GM23338 (cell line): ENCODE measurements around the gene CUX1. TPM values are rescaled to one million over a fixed set of nuclear protein-coding genes. Genes with fewer than 3 reads are reported as not detected.

ENCODE experiments used
- ATAC-seq: fragments of 200-7000 bp; cut with Tn5 transposase; 3 replicates; pipeline ENCODE4 v1.9.1; 2020
- DNase-seq: peaks from one replicate; pipeline ENCODE4 v3.0.0-alpha.2; 2015; ENCODE audit warnings: low spot score
- H2AFZ ChIP-seq: fragments of 200-600 bp; sonication (generic); 2 replicates; pipeline ENCODE4 v1.8.0; 2016; ENCODE audit warnings: antibody characterized with exemption, mild to moderate bottlenecking, moderate library complexity
- H3F3A ChIP-seq: fragments of 200-600 bp; sonication (generic); replicated peaks from 2 replicates; pipeline ENCODE4 v1.8.0; 2017; ENCODE audit warnings: antibody characterized with exemption, mixed run types, low read depth
- H3K27ac ChIP-seq: fragments of 200-600 bp; sonication (generic); 2 replicates; pipeline ENCODE4 v1.6.1; 2016; ENCODE audit warnings: low read depth
- H3K27me3 ChIP-seq: fragments of 200-600 bp; sonication (generic); 2 replicates; pipeline ENCODE4 v1.8.0; 2016; ENCODE audit warnings: mild to moderate bottlenecking, mixed run types, moderate library complexity; ENCODE audit not compliant: insufficient read depth
- H3K36me3 ChIP-seq: fragments of 200-600 bp; sonication (generic); 2 replicates; pipeline ENCODE4 v1.8.0; 2016; ENCODE audit warnings: mild to moderate bottlenecking; ENCODE audit not compliant: insufficient read depth
- H3K4me1 ChIP-seq: fragments of 200-600 bp; sonication (generic); 2 replicates; pipeline ENCODE4 v1.8.0; 2016; ENCODE audit warnings: mild to moderate bottlenecking, moderate library complexity; ENCODE audit not compliant: insufficient read depth
- H3K4me2 ChIP-seq: fragments of 200-600 bp; sonication (generic); 2 replicates; pipeline ENCODE4 v1.7.1; 2017; ENCODE audit warnings: mixed run types
- H3K4me3 ChIP-seq: fragments of 200-600 bp; sonication (generic); 2 replicates; pipeline ENCODE4 v1.6.1; 2016; ENCODE audit warnings: mixed run types
- H3K79me2 ChIP-seq: fragments of 200-600 bp; sonication (generic); replicated peaks from 2 replicates; pipeline ENCODE4 v1.8.0; 2017; ENCODE audit warnings: mild to moderate bottlenecking; ENCODE audit not compliant: insufficient read depth
- H3K9me2 ChIP-seq: fragments of 200-600 bp; sonication (generic); 2 replicates; pipeline ENCODE4 v1.8.0; 2017; ENCODE audit not compliant: insufficient read depth
- H4K20me1 ChIP-seq: fragments of 200-600 bp; sonication (generic); replicated peaks from 2 replicates; pipeline ENCODE4 v1.8.0; 2017; ENCODE audit warnings: mild to moderate bottlenecking; ENCODE audit not compliant: insufficient read depth
- H3K27ac Mint-ChIP-seq: 2 replicates; pipeline ENCODE4 v1.8.0; 2020; ENCODE audit warnings: inconsistent platforms, mild to moderate bottlenecking, moderate library complexity, mixed read lengths
- H3K27me3 Mint-ChIP-seq: 3 replicates; pipeline ENCODE4 v1.8.0; 2022; ENCODE audit warnings: low read depth, mild to moderate bottlenecking, moderate library complexity, mixed read lengths, inconsistent platforms; ENCODE audit not compliant: insufficient read depth, poor library complexity
- H3K36me3 Mint-ChIP-seq: 3 replicates; pipeline ENCODE4 v1.8.0; 2021; ENCODE audit warnings: low read depth, mild to moderate bottlenecking, inconsistent platforms, moderate library complexity, mixed read lengths
- H3K4me1 Mint-ChIP-seq: 3 replicates; pipeline ENCODE4 v1.8.0; 2020; ENCODE audit warnings: mild to moderate bottlenecking, inconsistent platforms, mixed read lengths
- H3K4me3 Mint-ChIP-seq: 3 replicates; pipeline ENCODE4 v1.8.0; 2021; ENCODE audit warnings: moderate library complexity, mild to moderate bottlenecking, inconsistent platforms, mixed read lengths
- H3K9me3 Mint-ChIP-seq: 3 replicates; pipeline ENCODE4 v1.8.0; 2020; ENCODE audit warnings: moderate library complexity, mild to moderate bottlenecking, inconsistent platforms, mixed read lengths
- CTCF ChIP-seq, 2 experiments: fragments of 200-600 bp in 1 of 2; sonication (generic) in 1 of 2; conservative IDR thresholded peaks; 2 replicates each; pipeline versions ENCODE4 v1.5.1 to v1.6.1; 2016 to 2017; ENCODE audit warnings: antibody characterized with exemption in 2 of 2, low read depth in 2 of 2, mild to moderate bottlenecking in 2 of 2, moderate library complexity in 1 of 2
- JUNB ChIP-seq: IDR thresholded peaks from one replicate; pipeline ENCODE4 v1.6.1; 2016; ENCODE audit warnings: antibody characterized with exemption; ENCODE audit not compliant: unreplicated experiment
- NANOG ChIP-seq: IDR thresholded peaks from 2 replicates; pipeline ENCODE4 v1.6.1; 2016; ENCODE audit warnings: antibody characterized with exemption, borderline replicate concordance
- POLR2AphosphoS5 ChIP-seq: IDR thresholded peaks from 2 replicates; pipeline ENCODE4 v1.6.1; 2016; ENCODE audit warnings: antibody characterized with exemption, low read depth
- STAT1 ChIP-seq: IDR thresholded peaks from one replicate; pipeline ENCODE4 v1.6.1; 2016; ENCODE audit warnings: antibody characterized with exemption; ENCODE audit not compliant: unreplicated experiment
- ZNF114 ChIP-seq: fragments of 250-450 bp; sonication (Bioruptor Pico); IDR thresholded peaks from 2 replicates; pipeline ENCODE4 v1.5.0; 2020; ENCODE audit warnings: mild to moderate bottlenecking, moderate library complexity
- ZNF331 ChIP-seq: fragments of 250-450 bp; sonication (Bioruptor Pico); IDR thresholded peaks from 2 replicates; pipeline ENCODE4 v1.5.0; 2020; ENCODE audit warnings: low read depth, mild to moderate bottlenecking, moderate library complexity
- polyA plus RNA-seq: library from polyadenylated mRNA; unstranded; fragments of >200 nt; fragmentation: Nextera tagmentation; extraction: Ambion mirVana; gene quantifications from 2 replicates; pipeline ENCODE4 v1.2.1, GENCODE V29; 2016
- total RNA-seq: library from RNA; depleted of rRNA; stranded (reverse); fragments of >200 nt; shearing (Covaris generic); gene quantifications from 2 replicates; pipeline ENCODE4 v1.2.3, GENCODE V29; 2014
- TF ChIP-seq, protein P1 (sequence below): fragments of 250-450 bp; sonication (Bioruptor Pico); IDR thresholded peaks from 2 replicates; pipeline ENCODE4 v1.5.0; 2020; ENCODE audit warnings: mild to moderate bottlenecking, moderate library complexity
- TF ChIP-seq, protein P2 (sequence below): IDR thresholded peaks from one replicate; pipeline ENCODE4 v1.6.1; 2018; ENCODE audit warnings: antibody characterized with exemption; ENCODE audit not compliant: unreplicated experiment

The CUX1 gene
- total and polyA plus RNA-seq, 2 experiments from 2014 or later = 49.9 to 64.0 TPM

GRCh38 chr7:102306916-102307677, 489.7 kb downstream of the CUX1 start:
- Histone ChIP-seq H3K79me2 (no peaks in the 10 kb centered on the region), H3K27me3 (no peaks in the 10 kb centered on the region), H3K27ac (0 out of 2 replicates have a peak overlapping the region, but pooled peaks have one; percentile 72), H3K36me3 (no peaks in the 10 kb centered on the region), H3F3A (0 out of 2 replicates have a peak, but pooled peaks cover 5% of the 10 kb centered on the region), H3K4me1 (peaks cover 11% of the 10 kb centered on the region; the same call in 1 of the 2 replicates), H3K4me2 (peak overlapping the region; percentile 70), H3K9me2 (no peaks in the 10 kb centered on the region), H3K4me3 (0 out of 2 replicates have a peak overlapping the region, but pooled peaks have one; percentile 10), H2AFZ (no peak overlapping the region), H4K20me1 (peaks cover 3% of the 10 kb centered on the region; the same call in 1 of the 2 replicates)
- H3K4me3 Mint-ChIP-seq = no peak overlapping the region
- H3K9me3 Mint-ChIP-seq = no peaks in the 10 kb centered on the region
- TF ChIP-seq ZNF114 (CRISPR knock-in tag) (no peak), JUNB (no peak), ZNF331 (no peak)
- H3K36me3 Mint-ChIP-seq = peaks cover 7% of the 10 kb centered on the region; the same call in 1 of the 3 replicates
- H3K4me1 Mint-ChIP-seq = peaks cover 10% of the 10 kb centered on the region
- ATAC-seq (peak; percentile 90), DNase-seq (peak; percentile 80)
- H3K27me3 Mint-ChIP-seq = peaks cover 8% of the 10 kb centered on the region
- H3K27ac Mint-ChIP-seq = no peak overlapping the region; the same call in none of the 2 replicates

- no peaks in the 10 kb centered on the region for H3K79me2 ChIP-seq
- no peak overlapping the region for H3K4me3 ChIP-seq
- no peaks in the 10 kb centered on the region for H3K9me2 ChIP-seq
- DNase-seq = no peak
- no peak for ATAC-seq
- H2AFZ ChIP-seq = no peak overlapping the region
- no peak for TF ChIP-seq NANOG
- TF ChIP-seq CTCF (conservative IDR thresholded peaks at IDR 0.05; ENCODE audit: low read depth in 2 of 2) = no peak
- TF ChIP-seq, protein P1, sequence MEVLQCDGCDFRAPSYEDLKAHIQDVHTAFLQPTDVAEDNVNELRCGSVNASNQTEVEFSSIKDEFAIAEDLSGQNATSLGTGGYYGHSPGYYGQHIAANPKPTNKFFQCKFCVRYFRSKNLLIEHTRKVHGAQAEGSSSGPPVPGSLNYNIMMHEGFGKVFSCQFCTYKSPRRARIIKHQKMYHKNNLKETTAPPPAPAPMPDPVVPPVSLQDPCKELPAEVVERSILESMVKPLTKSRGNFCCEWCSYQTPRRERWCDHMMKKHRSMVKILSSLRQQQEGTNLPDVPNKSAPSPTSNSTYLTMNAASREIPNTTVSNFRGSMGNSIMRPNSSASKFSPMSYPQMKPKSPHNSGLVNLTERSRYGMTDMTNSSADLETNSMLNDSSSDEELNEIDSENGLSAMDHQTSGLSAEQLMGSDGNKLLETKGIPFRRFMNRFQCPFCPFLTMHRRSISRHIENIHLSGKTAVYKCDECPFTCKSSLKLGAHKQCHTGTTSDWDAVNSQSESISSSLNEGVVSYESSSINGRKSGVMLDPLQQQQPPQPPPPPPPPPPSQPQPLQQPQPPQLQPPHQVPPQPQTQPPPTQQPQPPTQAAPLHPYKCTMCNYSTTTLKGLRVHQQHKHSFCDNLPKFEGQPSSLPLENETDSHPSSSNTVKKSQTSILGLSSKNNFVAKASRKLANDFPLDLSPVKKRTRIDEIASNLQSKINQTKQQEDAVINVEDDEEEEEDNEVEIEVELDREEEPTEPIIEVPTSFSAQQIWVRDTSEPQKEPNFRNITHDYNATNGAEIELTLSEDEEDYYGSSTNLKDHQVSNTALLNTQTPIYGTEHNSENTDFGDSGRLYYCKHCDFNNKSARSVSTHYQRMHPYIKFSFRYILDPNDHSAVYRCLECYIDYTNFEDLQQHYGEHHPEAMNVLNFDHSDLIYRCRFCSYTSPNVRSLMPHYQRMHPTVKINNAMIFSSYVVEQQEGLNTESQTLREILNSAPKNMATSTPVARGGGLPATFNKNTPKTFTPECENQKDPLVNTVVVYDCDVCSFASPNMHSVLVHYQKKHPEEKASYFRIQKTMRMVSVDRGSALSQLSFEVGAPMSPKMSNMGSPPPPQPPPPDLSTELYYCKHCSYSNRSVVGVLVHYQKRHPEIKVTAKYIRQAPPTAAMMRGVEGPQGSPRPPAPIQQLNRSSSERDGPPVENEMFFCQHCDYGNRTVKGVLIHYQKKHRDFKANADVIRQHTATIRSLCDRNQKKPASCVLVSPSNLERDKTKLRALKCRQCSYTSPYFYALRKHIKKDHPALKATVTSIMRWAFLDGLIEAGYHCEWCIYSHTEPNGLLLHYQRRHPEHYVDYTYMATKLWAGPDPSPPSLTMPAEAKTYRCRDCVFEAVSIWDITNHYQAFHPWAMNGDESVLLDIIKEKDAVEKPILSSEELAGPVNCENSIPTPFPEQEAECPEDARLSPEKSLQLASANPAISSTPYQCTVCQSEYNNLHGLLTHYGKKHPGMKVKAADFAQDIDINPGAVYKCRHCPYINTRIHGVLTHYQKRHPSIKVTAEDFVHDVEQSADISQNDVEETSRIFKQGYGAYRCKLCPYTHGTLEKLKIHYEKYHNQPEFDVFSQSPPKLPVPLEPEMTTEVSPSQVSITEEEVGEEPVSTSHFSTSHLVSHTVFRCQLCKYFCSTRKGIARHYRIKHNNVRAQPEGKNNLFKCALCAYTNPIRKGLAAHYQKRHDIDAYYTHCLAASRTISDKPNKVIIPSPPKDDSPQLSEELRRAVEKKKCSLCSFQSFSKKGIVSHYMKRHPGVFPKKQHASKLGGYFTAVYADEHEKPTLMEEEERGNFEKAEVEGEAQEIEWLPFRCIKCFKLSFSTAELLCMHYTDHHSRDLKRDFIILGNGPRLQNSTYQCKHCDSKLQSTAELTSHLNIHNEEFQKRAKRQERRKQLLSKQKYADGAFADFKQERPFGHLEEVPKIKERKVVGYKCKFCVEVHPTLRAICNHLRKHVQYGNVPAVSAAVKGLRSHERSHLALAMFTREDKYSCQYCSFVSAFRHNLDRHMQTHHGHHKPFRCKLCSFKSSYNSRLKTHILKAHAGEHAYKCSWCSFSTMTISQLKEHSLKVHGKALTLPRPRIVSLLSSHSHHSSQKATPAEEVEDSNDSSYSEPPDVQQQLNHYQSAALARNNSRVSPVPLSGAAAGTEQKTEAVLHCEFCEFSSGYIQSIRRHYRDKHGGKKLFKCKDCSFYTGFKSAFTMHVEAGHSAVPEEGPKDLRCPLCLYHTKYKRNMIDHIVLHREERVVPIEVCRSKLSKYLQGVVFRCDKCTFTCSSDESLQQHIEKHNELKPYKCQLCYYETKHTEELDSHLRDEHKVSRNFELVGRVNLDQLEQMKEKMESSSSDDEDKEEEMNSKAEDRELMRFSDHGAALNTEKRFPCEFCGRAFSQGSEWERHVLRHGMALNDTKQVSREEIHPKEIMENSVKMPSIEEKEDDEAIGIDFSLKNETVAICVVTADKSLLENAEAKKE (CRISPR knock-in tag) = no peak
- TF ChIP-seq, protein P2, sequence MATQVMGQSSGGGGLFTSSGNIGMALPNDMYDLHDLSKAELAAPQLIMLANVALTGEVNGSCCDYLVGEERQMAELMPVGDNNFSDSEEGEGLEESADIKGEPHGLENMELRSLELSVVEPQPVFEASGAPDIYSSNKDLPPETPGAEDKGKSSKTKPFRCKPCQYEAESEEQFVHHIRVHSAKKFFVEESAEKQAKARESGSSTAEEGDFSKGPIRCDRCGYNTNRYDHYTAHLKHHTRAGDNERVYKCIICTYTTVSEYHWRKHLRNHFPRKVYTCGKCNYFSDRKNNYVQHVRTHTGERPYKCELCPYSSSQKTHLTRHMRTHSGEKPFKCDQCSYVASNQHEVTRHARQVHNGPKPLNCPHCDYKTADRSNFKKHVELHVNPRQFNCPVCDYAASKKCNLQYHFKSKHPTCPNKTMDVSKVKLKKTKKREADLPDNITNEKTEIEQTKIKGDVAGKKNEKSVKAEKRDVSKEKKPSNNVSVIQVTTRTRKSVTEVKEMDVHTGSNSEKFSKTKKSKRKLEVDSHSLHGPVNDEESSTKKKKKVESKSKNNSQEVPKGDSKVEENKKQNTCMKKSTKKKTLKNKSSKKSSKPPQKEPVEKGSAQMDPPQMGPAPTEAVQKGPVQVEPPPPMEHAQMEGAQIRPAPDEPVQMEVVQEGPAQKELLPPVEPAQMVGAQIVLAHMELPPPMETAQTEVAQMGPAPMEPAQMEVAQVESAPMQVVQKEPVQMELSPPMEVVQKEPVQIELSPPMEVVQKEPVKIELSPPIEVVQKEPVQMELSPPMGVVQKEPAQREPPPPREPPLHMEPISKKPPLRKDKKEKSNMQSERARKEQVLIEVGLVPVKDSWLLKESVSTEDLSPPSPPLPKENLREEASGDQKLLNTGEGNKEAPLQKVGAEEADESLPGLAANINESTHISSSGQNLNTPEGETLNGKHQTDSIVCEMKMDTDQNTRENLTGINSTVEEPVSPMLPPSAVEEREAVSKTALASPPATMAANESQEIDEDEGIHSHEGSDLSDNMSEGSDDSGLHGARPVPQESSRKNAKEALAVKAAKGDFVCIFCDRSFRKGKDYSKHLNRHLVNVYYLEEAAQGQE = no peak
- no peak for TF ChIP-seq STAT1
- TF ChIP-seq POLR2AphosphoS5 = no peak
- no peak for TF ChIP-seq ZNF331
- TF ChIP-seq JUNB = no peak
- H3K9me3 Mint-ChIP-seq = no peaks in the 10 kb centered on the region
- H3K27ac Mint-ChIP-seq = no peak overlapping the region; the same call in 1 of the 2 replicates
- peaks cover 11% of the 10 kb centered on the region; the same call in 1 of the 2 replicates for H3K4me1 ChIP-seq
- H3K4me1 Mint-ChIP-seq = peaks cover 10% of the 10 kb centered on the region
- 0 out of 2 replicates have a peak, but pooled peaks cover 5% of the 10 kb centered on the region for H3F3A ChIP-seq
- H3K27ac ChIP-seq = no peak overlapping the region
- no peaks in the 10 kb centered on the region for H3K36me3 ChIP-seq
- no peaks in the 10 kb centered on the region; the same call in 1 of the 2 replicates for H4K20me1 ChIP-seq
- H3K27me3 ChIP-seq = no peaks in the 10 kb centered on the region
- peaks cover 17% of the 10 kb centered on the region for H3K36me3 Mint-ChIP-seq
- H3K4me3 Mint-ChIP-seq = no peak overlapping the region
- peaks cover 6% of the 10 kb centered on the region for H3K27me3 Mint-ChIP-seq
- no peak overlapping the region for H3K4me2 ChIP-seq
Measured at GRCh38 chr7:102310414-102310815, 493.0 kb downstream of the CUX1 start.
